K562 (cell line): ENCODE measurements around the gene YOD1. TPM values are rescaled to one million over a fixed set of nuclear protein-coding genes. Genes with fewer than 3 reads are reported as not detected.

ENCODE experiments used
- CBFA2T2 ChIP-seq: fragments of 450-650 bp; conservative IDR thresholded peaks from 2 replicates; pipeline ENCODE4 v1.6.1; 2017; ENCODE audit warnings: mild to moderate bottlenecking
- FOXM1 ChIP-seq, 2 experiments: fragments of 450-650 bp in 1 of 2; sonication (generic) in 1 of 2; formaldehyde crosslinking in 1 of 2; IDR thresholded peaks; 2 replicates each; pipeline versions ENCODE4 v1.6.1 to v1.9.0; 2017 to 2022; ENCODE audit warnings: low read depth in 2 of 2, mild to moderate bottlenecking in 2 of 2, missing genetic modification reagents in 1 of 2, moderate library complexity in 1 of 2
- KDM1A ChIP-seq, 2 experiments: fragments of 450-650 bp; IDR thresholded peaks; 2 replicates each; pipeline ENCODE4 v1.6.1; 2016; ENCODE audit warnings: mild to moderate bottlenecking in 2 of 2
- NCOR1 ChIP-seq: fragments of 450-650 bp; IDR thresholded peaks from 2 replicates; pipeline ENCODE4 v1.6.1; 2016; ENCODE audit warnings: mild to moderate bottlenecking, moderate library complexity
- PHB2 ChIP-seq: fragments of 450-650 bp; IDR thresholded peaks from 2 replicates; pipeline ENCODE4 v1.6.1; 2017; ENCODE audit warnings: low read depth
- RB1 ChIP-seq: fragments of 450-650 bp; IDR thresholded peaks from 2 replicates; pipeline ENCODE4 v1.6.1; 2017; ENCODE audit warnings: low read depth, mild to moderate bottlenecking
- SMC3 ChIP-seq: conservative IDR thresholded peaks from 2 replicates; pipeline ENCODE4 v1.6.1; 2011; ENCODE audit warnings: low read depth, low read length, improper control_type of control experiment; ENCODE audit not compliant: insufficient read depth
- SRF ChIP-seq, 2 experiments: fragments of 250-450, 450-650 bp in 1 of 2; sonication (Bioruptor Pico) in 1 of 2; sonication (generic) in 1 of 2; formaldehyde crosslinking; IDR thresholded peaks; 2 replicates each; pipeline versions ENCODE4 v1.5.0 to v1.5.1; 2020 to 2022; ENCODE audit warnings: mild to moderate bottlenecking in 1 of 2, missing genetic modification reagents in 1 of 2
- polyA plus RNA-seq, 8 experiments: library from polyadenylated mRNA; depleted of rRNA in 4 of 8; stranded (reverse) in 5 of 8; unstranded in 3 of 8; fragments of >200 nt; fragmentation: Nextera tagmentation in 2 of 8; fragmentation: Illumina TruSeq in 1 of 8; extraction: Ambion mirVana in 2 of 8; extraction: Trizol in 1 of 8; gene quantifications; 2 replicates each; pipeline versions ENCODE4 v1.2.1 to v1.2.3, GENCODE V29; 2011 to 2014; ENCODE audit warnings: inconsistent platforms in 1 of 8, missing spikeins in 1 of 8
- total RNA-seq, 7 experiments: library from RNA; depleted of rRNA in 6 of 7; stranded (reverse); fragments of >200 nt in 6 of 7; fragmentation: Illumina TruSeq in 2 of 7; extraction: Trizol in 2 of 7; gene quantifications; 2 replicates each; pipeline versions ENCODE4 v1.2.1 to v1.2.3, GENCODE V29; 2011 to 2021; ENCODE audit warnings: low replicate concordance in 1 of 7
- TF ChIP-seq, protein P1 (sequence below), 2 experiments: fragments of 250-450 bp in 1 of 2; fragments of 450-650 bp in 1 of 2; sonication (Bioruptor Pico) in 1 of 2; IDR thresholded peaks; 2 replicates each; pipeline versions ENCODE4 v1.6.1 to v1.8.0; 2016 to 2021; ENCODE audit warnings: mild to moderate bottlenecking in 2 of 2, moderate library complexity in 2 of 2, missing compliant biosample characterization in 1 of 2, missing genetic modification characterization in 1 of 2
- TF ChIP-seq, protein P2 (sequence below): fragments of 250-450 bp; sonication (Bioruptor Pico); IDR thresholded peaks from 2 replicates; pipeline ENCODE4 v1.4.0; 2020; ENCODE audit warnings: mild to moderate bottlenecking, moderate library complexity, borderline replicate concordance
- TF ChIP-seq, protein P3 (sequence below): fragments of 450-650 bp; IDR thresholded peaks from 2 replicates; pipeline ENCODE4 v1.6.1; 2016
- TF ChIP-seq, protein P4 (sequence below): fragments of 250-450 bp; sonication (Bioruptor Pico); IDR thresholded peaks from 2 replicates; pipeline ENCODE4 v1.4.0; 2020
- TF ChIP-seq, protein P5 (sequence below): sonication (generic); formaldehyde crosslinking; IDR thresholded peaks from 2 replicates; pipeline ENCODE4 v1.9.0; 2022; ENCODE audit warnings: mild to moderate bottlenecking, missing genetic modification reagents

Gene YOD1
- total and polyA plus RNA-seq, 9 of the 15 experiments (the other 6 are each of a cell fraction or from before 2014, with no cell fraction given): 18.2 to 78.1 (median 46.9) TPM

DNA sequence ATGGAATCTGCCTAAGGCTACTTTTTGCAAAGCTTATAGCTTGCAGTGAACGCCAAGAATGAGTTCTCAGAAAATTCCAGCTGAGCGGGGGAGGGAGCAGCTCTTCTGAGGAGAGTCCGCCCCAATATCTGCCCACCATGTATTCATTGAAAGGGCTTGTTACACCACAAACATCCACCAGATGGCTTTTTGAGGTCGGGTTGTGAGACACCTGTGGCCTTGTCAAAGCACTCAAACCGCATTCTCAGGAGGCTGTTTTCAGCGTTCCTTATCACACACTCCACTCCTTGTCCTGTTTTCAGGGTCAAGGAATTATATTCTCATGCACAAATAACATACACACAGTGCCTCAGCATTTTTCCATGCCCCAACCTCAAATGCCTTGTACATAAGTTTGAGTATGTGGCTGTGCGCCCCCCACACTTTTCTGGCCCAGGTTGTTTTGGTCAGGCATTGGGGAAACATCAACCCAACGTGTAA lies 33.7 kb upstream of the YOD1 start (continued):
- TF ChIP-seq NCOR1 (peak; percentile 72), CBFA2T2 (peak; percentile 85), PHB2 (no peak), FOXM1 (IDR thresholded peaks at IDR 0.05; ENCODE audit: low read depth) (peak; percentile 56; the same call in 1 of the 2 replicates), FOXM1 (CRISPR knock-in tag; IDR thresholded peaks at IDR 0.05; ENCODE audit: low read depth) (no peak), SMC3 (peak; percentile 97), RB1 (peak; percentile 82), KDM1A (IDR thresholded peaks at IDR 0.05) (peak; percentile 60 to 79; a peak in 3 of 4 replicates), SRF (CRISPR knock-in tag; IDR thresholded peaks at IDR 0.05) (0 out of 4 replicates have a peak, but pooled peaks of 1 of the 2 experiments have one; percentile 32)
- TF ChIP-seq, protein P1, sequence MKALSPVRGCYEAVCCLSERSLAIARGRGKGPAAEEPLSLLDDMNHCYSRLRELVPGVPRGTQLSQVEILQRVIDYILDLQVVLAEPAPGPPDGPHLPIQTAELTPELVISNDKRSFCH (CRISPR knock-in tag; IDR thresholded peaks at IDR 0.05): no peak
- TF ChIP-seq, protein P1 (tag; IDR thresholded peaks at IDR 0.05): peak; percentile 42; the same call in 1 of the 2 replicates
- TF ChIP-seq, protein P2, sequence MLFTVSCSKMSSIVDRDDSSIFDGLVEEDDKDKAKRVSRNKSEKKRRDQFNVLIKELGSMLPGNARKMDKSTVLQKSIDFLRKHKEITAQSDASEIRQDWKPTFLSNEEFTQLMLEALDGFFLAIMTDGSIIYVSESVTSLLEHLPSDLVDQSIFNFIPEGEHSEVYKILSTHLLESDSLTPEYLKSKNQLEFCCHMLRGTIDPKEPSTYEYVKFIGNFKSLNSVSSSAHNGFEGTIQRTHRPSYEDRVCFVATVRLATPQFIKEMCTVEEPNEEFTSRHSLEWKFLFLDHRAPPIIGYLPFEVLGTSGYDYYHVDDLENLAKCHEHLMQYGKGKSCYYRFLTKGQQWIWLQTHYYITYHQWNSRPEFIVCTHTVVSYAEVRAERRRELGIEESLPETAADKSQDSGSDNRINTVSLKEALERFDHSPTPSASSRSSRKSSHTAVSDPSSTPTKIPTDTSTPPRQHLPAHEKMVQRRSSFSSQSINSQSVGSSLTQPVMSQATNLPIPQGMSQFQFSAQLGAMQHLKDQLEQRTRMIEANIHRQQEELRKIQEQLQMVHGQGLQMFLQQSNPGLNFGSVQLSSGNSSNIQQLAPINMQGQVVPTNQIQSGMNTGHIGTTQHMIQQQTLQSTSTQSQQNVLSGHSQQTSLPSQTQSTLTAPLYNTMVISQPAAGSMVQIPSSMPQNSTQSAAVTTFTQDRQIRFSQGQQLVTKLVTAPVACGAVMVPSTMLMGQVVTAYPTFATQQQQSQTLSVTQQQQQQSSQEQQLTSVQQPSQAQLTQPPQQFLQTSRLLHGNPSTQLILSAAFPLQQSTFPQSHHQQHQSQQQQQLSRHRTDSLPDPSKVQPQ (CRISPR knock-in tag): no peak
- TF ChIP-seq, protein P3, sequence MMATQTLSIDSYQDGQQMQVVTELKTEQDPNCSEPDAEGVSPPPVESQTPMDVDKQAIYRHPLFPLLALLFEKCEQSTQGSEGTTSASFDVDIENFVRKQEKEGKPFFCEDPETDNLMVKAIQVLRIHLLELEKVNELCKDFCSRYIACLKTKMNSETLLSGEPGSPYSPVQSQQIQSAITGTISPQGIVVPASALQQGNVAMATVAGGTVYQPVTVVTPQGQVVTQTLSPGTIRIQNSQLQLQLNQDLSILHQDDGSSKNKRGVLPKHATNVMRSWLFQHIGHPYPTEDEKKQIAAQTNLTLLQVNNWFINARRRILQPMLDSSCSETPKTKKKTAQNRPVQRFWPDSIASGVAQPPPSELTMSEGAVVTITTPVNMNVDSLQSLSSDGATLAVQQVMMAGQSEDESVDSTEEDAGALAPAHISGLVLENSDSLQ: peak; percentile 61
- TF ChIP-seq, protein P4, sequence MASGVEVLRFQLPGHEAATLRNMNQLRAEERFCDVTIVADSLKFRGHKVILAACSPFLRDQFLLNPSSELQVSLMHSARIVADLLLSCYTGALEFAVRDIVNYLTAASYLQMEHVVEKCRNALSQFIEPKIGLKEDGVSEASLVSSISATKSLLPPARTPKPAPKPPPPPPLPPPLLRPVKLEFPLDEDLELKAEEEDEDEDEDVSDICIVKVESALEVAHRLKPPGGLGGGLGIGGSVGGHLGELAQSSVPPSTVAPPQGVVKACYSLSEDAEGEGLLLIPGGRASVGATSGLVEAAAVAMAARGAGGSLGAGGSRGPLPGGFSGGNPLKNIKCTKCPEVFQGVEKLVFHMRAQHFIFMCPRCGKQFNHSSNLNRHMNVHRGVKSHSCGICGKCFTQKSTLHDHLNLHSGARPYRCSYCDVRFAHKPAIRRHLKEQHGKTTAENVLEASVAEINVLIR (CRISPR knock-in tag): peak; percentile 30; the same call in 1 of the 2 replicates
- TF ChIP-seq, protein P5, sequence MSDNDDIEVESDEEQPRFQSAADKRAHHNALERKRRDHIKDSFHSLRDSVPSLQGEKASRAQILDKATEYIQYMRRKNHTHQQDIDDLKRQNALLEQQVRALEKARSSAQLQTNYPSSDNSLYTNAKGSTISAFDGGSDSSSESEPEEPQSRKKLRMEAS (CRISPR knock-in tag): peak; percentile 49
